GM03348 (cell line): ENCODE results near the gene RSPRY1.

Experiments
- DNase-seq: peaks from one replicate; pipeline ENCODE4 v3.0.0; 2012; ENCODE audit warnings: low spot score

The RSPRY1 gene

DNA sequence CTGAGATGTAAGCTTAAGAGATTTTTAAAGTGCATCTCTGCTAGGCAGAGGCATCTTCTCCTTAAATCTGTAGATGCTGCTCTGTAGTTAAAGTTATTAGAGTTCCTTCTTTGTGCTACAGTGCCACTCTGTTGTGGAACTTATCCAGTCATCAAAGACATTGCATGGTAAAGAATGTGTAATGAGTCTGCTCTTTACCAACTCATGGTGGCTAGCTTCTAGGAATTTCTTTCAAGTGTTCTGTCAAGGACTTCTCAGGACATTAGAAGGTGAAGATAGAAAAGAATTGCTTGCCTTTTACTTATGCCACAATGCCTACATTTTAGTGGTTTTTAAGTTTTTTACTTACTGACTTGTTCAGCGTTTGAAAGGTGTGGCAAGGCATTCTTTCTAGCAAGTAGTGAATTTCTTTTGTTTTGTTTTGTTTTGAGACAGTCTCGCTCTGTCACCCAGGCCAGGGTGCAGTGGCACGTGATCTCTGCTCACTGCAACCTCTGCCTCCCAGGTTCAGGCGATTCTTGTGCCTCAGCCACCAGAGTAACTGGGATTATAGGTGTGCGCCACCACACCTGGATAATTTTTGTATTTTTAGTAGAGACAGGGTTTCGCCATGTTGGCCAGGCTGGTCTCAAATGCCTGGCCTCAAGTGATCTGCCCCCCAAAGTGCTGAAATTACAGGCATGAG lies 38.7 kb downstream of the RSPRY1 start:
- no peak for DNase-seq

- no peak for DNase-seq
These were observed 39.8 kb downstream of the RSPRY1 start for GRCh38 chr16:57225978-57226377.

- DNase-seq, result no peak
These were observed 40.8 kb downstream of the RSPRY1 start for GRCh38 chr16:57226701-57227621.

DNA sequence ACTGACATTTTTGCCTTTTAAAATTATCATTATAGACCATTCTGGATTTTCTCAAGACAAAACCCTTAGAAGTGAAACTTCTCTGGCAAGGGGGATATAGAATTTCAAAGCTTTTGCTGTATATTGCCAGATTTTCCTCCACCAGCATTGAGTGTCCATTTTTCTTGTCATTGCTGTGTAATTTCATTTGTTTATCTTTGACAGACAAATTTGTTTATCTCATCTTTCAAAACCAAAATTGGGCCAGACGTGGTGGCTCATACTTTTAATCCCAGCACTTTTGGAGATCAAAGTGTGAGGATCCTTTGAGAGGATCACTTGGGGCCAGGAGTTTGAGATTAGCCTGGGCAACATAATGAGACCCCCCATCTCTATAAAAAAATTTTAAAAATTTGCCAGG lies 43.0 kb downstream of the RSPRY1 start:
- no peak for DNase-seq

GRCh38 chr16:57231821-57232350 lies 45.8 kb downstream of the RSPRY1 start:
- no peak for DNase-seq

DNA sequence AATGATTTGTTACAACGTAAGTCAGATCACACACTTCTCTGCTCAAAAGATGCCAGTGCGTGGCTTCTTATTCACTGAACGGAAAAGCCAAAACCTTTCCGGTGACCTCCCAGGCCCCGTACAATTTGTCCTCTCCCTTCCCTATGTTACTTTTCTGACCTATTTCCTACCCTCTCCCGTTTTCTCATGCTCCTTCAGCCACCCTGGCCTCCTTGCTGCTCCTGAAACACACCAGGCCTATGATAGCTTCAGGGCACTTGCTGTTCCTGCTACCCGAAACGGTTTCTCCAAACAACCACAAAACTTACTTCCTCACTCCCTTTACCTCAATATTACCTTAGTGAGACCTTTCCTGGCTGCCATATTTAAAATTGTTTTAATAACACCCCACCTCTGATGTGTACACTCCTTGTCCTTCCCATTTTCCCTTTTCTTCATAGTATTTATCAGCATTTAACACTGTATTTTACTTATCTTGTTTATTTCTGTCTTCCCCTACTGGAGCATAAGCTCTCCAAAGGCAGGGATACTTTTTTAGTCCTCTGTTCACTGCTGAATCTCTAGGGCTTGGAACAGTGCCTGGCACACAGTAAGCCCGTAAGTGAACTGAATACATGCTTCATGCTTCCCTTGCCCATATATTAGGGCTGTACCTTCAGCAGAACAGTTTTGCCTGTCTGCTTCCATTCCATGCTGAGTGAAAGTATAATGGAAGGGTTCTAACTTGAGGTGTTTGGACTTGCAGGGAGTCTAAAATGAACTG lies 48.0 kb downstream of the RSPRY1 start:
- no peak for DNase-seq

- DNase-seq, result no peak
These were observed 48.6 kb downstream of the RSPRY1 start for GRCh38 chr16:57234707-57235092.

- DNase-seq, result no peak
These were observed 49.2 kb downstream of the RSPRY1 start for GRCh38 chr16:57235128-57236021.

DNA sequence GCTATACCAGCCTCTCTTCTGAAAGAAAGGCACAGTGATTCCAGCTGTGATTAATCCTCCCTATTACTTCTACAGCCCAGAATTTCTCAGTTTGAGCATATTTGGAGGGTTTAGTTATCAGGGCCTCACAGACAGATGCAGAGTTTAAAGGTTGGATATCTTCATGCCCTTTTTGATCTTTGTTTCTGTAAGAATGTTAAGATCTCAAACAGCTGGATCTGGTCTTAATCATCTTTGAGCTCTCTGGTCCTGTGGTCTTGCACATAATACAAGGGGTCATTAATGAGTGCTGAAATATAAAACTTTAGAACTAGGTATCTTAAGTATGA lies 49.9 kb downstream of the RSPRY1 start:
- no peak for DNase-seq

DNA sequence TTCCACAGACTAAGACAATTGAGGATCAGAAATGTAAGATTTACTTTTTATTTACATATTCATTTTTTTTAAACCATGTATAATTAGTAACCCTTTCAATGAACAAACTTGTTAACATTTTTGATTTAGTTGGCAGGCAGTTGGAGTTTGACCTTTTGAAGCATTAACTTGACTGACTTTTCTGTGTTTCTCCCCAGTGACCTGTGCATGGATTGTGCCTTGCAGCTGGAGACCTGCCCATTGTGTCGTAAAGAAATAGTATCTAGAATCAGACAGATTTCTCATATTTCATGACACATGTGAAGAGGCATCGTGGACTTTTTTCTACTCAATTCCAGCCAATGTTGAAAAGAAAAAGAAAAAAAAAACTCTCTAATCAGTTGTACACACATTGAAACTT lies 52.6 kb downstream of the RSPRY1 start:
- DNase-seq, result no peak

DNA sequence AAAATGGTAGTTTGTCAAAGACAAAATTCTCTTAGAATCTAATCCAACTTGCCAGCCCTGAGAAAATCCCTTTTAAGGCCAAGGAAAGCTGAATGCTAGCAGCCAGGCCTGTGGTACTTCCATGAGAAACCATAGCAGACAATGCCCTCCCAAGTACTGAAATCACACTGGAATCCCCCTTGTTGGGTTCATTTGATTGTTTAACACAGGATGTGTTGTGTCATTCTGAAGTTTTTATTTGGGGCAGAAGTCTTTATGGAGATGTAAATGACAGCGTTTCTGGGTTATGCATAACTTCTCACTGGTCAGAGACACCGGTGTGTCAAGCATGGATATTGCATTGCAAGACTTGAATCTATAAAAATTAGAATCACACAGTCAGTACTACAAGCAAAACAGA lies 53.0 kb downstream of the RSPRY1 start:
- no peak for DNase-seq

- no peak for DNase-seq
These were observed 54.7 kb downstream of the RSPRY1 start for GRCh38 chr16:57240851-57241250.

DNA sequence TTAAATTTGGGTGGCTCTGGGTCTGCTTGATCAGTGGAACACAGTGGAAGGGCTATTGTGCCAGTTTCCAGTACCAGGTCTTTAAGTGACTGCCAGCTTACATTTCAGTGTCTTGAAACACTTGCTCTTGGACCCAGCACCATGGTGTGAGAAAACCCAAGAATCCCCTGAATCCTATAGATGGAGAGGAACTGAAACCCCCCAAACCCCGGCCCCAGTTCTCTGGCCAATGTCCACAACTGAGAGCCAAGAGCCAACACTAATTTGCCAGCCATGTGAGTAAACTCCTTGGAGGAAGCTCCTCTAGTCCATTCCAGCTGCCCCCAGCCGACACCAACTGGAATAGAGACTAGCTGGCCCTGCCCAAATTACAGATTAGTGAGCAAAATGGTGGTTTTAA lies 56.5 kb downstream of the RSPRY1 start:
- no peak for DNase-seq

GRCh38 chr16:57244463-57244766 lies 58.3 kb downstream of the RSPRY1 start:
- no peak for DNase-seq

GRCh38 chr16:57244767-57245471 lies 58.8 kb downstream of the RSPRY1 start, which contains the start of gene ARL2BP:
Gene ARL2BP (plus strand): TSS chr16:57245259. CDS start chr16:57245368, 109 bp downstream.
- peak; percentile 100 for DNase-seq

- peak; percentile 54 for DNase-seq
These were observed 59.5 kb downstream of the RSPRY1 start for GRCh38 chr16:57245472-57246113.

DNA sequence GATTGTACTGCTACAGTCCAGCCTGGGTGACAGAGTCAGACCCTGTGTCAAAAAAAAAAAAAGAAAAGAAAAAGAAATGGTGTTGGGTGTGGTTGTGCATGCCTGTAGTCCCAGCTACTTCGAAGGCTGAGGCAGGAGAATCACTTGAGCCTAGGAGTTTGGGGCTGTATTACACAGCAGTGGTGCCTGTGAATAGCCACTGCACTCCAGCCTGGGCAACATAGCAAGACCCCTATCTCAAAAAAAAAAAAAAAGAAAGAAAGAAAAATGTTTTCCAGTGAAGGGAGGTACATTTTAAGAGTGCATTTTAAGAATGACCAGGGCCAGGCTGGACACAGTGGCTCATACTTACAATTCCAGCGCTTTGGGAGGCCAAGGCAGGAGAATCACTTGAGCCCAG lies 65.2 kb downstream of the RSPRY1 start:
- DNase-seq, result no peak

GRCh38 chr16:57252148-57252721 lies 66.1 kb downstream of the RSPRY1 start:
- DNase-seq, result no peak

DNA sequence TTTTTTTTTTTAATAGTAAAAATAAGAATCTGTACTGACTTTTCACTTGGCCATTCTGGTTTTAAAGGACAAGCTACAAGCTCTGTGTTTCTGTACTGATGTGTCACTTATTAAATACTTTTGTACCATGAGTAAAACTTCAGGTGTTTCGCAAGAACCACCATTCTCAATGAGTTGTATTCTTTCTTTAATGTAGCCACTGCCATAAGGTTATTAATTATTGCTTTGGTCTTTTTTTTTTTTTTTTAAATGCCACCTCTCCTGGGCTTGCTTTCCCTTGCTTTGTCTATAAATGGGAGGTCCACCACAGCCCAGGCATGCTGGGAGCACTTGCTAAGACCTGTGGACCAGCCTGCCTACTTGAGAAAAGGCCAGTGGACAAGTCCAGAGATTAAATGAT lies 67.3 kb downstream of the RSPRY1 start:
- DNase-seq, result no peak
